Naive thymus-derived CD8-positive, alpha-beta T cell (primary cell): ENCODE data around the gene KDM4C. TPM values are rescaled to one million over a fixed set of nuclear protein-coding genes. Genes with fewer than 3 reads are reported as not detected.
A peak's percentile ranks its signal among the peaks of the same experiment; 100 is the strongest.

ENCODE experiments used
- ATAC-seq, 2 donors: fragments of 150-1000 bp; cut with Tn5 transposase in 1 of 2; sonication (Bioruptor Pico), chemical (Tn5 transposase) in 1 of 2; 1 replicate in 1 of 2; 2 replicates in 1 of 2; pipeline ENCODE4 v1.10.0; 2021; ENCODE audit warnings: mild to moderate bottlenecking in 2 of 2, moderate library complexity in 2 of 2
- POLR2A ChIA-PET: fragments of 350-600 bp; sonication (Branson Sonifier 250); formaldehyde crosslinking; loops from one replicate; lab custom pipeline; 2021; ENCODE audit warnings: antibody characterized with exemption; lab: Charles Lee
- DNase-seq, 10 donors: peaks; one replicate each; pipeline versions ENCODE4 v3.0.0 to v3.0.0-alpha.2; 2020 to 2022
- H3K27ac Mint-ChIP-seq, 10 donors: one replicate each; pipeline ENCODE4 v1.8.0; 2020 to 2022; ENCODE audit warnings: mild to moderate bottlenecking in 10 of 10, mixed read lengths in 10 of 10, moderate library complexity in 4 of 10, inconsistent platforms in 1 of 10
- H3K27me3 Mint-ChIP-seq, 5 donors: one replicate each; pipeline ENCODE4 v1.8.0; 2021 to 2022; ENCODE audit warnings: mixed read lengths in 5 of 5
- H3K36me3 Mint-ChIP-seq, 3 donors: one replicate each; pipeline ENCODE4 v1.8.0; 2020 to 2022; ENCODE audit warnings: mixed read lengths in 3 of 3, mild to moderate bottlenecking in 2 of 3, inconsistent platforms in 1 of 3
- H3K4me1 Mint-ChIP-seq, 4 donors: one replicate each; pipeline ENCODE4 v1.8.0; 2021 to 2022; ENCODE audit warnings: mixed read lengths in 4 of 4
- H3K4me3 Mint-ChIP-seq, 10 donors: one replicate each; pipeline ENCODE4 v1.8.0; 2020 to 2022; ENCODE audit warnings: mild to moderate bottlenecking in 10 of 10, mixed read lengths in 10 of 10, moderate library complexity in 6 of 10, inconsistent platforms in 1 of 10
- H3K9me3 Mint-ChIP-seq, 9 donors: one replicate each; pipeline ENCODE4 v1.8.0; 2020 to 2022; ENCODE audit warnings: mixed read lengths in 9 of 9, mild to moderate bottlenecking in 3 of 9, inconsistent platforms in 1 of 9, moderate library complexity in 1 of 9
- polyA plus RNA-seq, 3 donors: library from polyadenylated mRNA; unstranded; fragments of 300-500 nt; fragmentation: Illumina TruSeq; gene quantifications; one replicate each; pipeline ENCODE4 v1.2.3, GENCODE V29; 2021
- total RNA-seq, 8 experiments: library from RNA in 2 of 8; stranded (reverse) in 2 of 8; gene quantifications; one replicate each; pipeline ENCODE4 v1.2.3 and lab custom pipeline; 2021 to 2026

Gene KDM4C
- total and polyA plus RNA-seq, 5 experiments from 2014 or later = 27.5 to 83.6 (median 27.8) TPM

- ATAC-seq (no peak), DNase-seq (no peak)
- no peak overlapping the region for H3K4me3 Mint-ChIP-seq
- H3K9me3 Mint-ChIP-seq = no peaks in the 10 kb centered on the region
- peaks cover 0 to 31% (median 5%) of the 10 kb centered on the region in 3 donors for H3K36me3 Mint-ChIP-seq
- POLR2A ChIA-PET = interaction anchor here (0.6 to 1.7 kb wide), 2 partner anchors 21 to 24 kb away, joined by 3 to 4 read pairs; no protein-coding TSS in a partner anchor
- peaks cover 9 to 33% (median 24%) of the 10 kb centered on the region in 4 donors for H3K4me1 Mint-ChIP-seq
- peak overlapping the region in 3 of 10 donors; percentile 6 to 19 (median 17) for H3K27ac Mint-ChIP-seq
- H3K27me3 Mint-ChIP-seq = no peaks in the 10 kb centered on the region
Observed at GRCh38 chr9:6842584-6842947, 84.8 kb downstream of the KDM4C start.

GRCh38 chr9:6843742-6844141, 86.0 kb downstream of the KDM4C start:
- Mint-ChIP-seq H3K27ac (no peak overlapping the region), H3K36me3 (peaks cover 2 to 31% (median 9%) of the 10 kb centered on the region in 3 donors), H3K4me1 (peaks cover 9 to 36% (median 24%) of the 10 kb centered on the region in 4 donors), H3K4me3 (no peak overlapping the region), H3K9me3 (no peaks in the 10 kb centered on the region), H3K27me3 (no peaks in the 10 kb centered on the region)
- ATAC-seq (no peak), DNase-seq (no peak)
- POLR2A ChIA-PET = no interaction called here

DNA sequence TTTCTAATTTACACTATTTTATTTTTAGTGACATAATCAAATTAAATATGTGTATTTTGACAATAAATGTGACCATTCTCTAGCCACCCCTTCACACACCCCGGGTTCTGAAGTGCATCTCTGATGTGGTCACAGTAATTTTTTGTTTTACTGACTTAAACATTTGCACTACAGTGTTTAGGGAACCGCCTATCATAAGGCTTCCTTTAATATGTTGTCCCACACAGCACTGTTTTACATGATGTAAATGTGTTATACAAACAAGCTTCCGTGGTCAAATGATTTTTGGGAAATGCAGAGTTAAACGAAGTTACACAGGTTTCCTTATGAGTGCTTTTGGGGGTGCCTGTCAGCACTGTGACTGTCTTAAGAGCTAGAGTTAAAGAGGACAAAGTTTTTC, 86.5 kb downstream of the KDM4C start:
- Mint-ChIP-seq H3K27me3 (no peaks in the 10 kb centered on the region), H3K4me3 (no peak overlapping the region), H3K9me3 (no peaks in the 10 kb centered on the region), H3K27ac (peak overlapping the region in 1 of 10 donors; percentile 20), H3K36me3 (peaks cover 4 to 37% (median 11%) of the 10 kb centered on the region in 3 donors), H3K4me1 (peaks cover 9 to 36% (median 24%) of the 10 kb centered on the region in 4 donors)
- ATAC-seq (no peak), DNase-seq (no peak)
- POLR2A ChIA-PET = no interaction called here

GRCh38 chr9:6845128-6845826, 87.5 kb downstream of the KDM4C start:
- H3K27me3 Mint-ChIP-seq = no peaks in the 10 kb centered on the region
- peaks cover 9 to 36% (median 24%) of the 10 kb centered on the region in 4 donors for H3K4me1 Mint-ChIP-seq
- no peak overlapping the region for H3K4me3 Mint-ChIP-seq
- DNase-seq = no peak
- POLR2A ChIA-PET = no interaction called here
- H3K27ac Mint-ChIP-seq = peak overlapping the region in 4 of 10 donors; percentile 3 to 55 (median 22)
- H3K9me3 Mint-ChIP-seq = no peaks in the 10 kb centered on the region
- no peak for ATAC-seq
- H3K36me3 Mint-ChIP-seq = peaks cover 4 to 46% (median 14%) of the 10 kb centered on the region in 3 donors

GRCh38 chr9:6845880-6846279, 88.1 kb downstream of the KDM4C start:
- H3K9me3 Mint-ChIP-seq = no peaks in the 10 kb centered on the region
- POLR2A ChIA-PET = no interaction called here
- no peak overlapping the region for H3K4me3 Mint-ChIP-seq
- peaks cover 4 to 48% (median 14%) of the 10 kb centered on the region in 3 donors for H3K36me3 Mint-ChIP-seq
- peak overlapping the region in 4 of 10 donors; percentile 3 to 55 (median 35) for H3K27ac Mint-ChIP-seq
- no peaks in the 10 kb centered on the region for H3K27me3 Mint-ChIP-seq
- no peak for DNase-seq
- ATAC-seq = no peak
- peaks cover 6 to 34% (median 20%) of the 10 kb centered on the region in 4 donors for H3K4me1 Mint-ChIP-seq

DNA sequence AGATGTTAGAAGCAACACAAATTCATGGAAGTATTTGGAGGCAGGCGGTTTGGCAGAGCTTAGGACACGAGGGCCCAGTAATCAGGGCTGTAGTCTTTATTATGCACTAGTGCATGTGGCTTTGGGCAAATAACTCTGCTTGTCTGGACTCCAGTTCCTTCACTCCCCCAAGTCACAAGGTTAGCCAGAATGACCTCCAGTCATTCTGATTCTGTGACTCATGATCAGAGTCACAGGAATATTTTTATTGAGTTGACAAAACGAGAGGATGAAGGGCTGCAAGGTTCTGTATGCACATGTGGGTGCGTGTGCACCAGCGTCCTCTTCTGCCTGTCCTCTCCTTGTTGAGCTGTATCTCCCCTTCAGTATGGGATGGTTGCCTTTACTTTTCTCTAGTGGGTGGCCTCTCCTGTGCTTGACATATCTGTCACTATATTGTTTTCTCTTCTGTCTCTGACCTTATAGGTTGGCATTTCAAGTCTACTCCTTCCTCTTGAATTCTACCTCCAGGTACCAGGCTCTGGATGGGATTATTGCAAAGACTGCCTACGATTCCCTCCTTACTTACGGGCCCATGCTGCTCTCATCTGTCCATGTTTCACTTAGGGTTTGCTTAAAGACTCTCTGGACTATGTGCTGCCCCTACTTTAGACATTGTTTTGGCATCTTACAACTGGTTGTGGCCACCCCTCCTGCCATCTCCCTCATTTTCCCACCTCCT, 94.6 kb downstream of the KDM4C start:
- DNase-seq = no peak
- H3K4me3 Mint-ChIP-seq = no peak overlapping the region
- H3K9me3 Mint-ChIP-seq = no peaks in the 10 kb centered on the region
- no peak for ATAC-seq
- H3K27me3 Mint-ChIP-seq = no peaks in the 10 kb centered on the region
- POLR2A ChIA-PET = no interaction called here
- H3K27ac Mint-ChIP-seq = peak overlapping the region in 4 of 10 donors; percentile 20 to 61 (median 44)
- H3K36me3 Mint-ChIP-seq = peaks cover 4 to 71% (median 13%) of the 10 kb centered on the region in 3 donors
- peaks cover 0 to 17% (median 5%) of the 10 kb centered on the region in 4 donors for H3K4me1 Mint-ChIP-seq

- Mint-ChIP-seq H3K9me3 (no peaks in the 10 kb centered on the region), H3K27me3 (no peaks in the 10 kb centered on the region), H3K4me1 (peaks cover 0 to 19% (median 9%) of the 10 kb centered on the region in 4 donors), H3K4me3 (no peak overlapping the region), H3K36me3 (peaks cover 0 to 61% (median 17%) of the 10 kb centered on the region in 3 donors), H3K27ac (peak overlapping the region in 1 of 10 donors; percentile 28)
- POLR2A ChIA-PET = interaction anchor here (0.7 kb wide), 1 partner anchor 1631 kb away, joined by 4 read pairs; no protein-coding TSS in a partner anchor
- DNase-seq = no peak
- no peak for ATAC-seq
Observed at GRCh38 chr9:6855860-6856259, 98.1 kb downstream of the KDM4C start.

DNA sequence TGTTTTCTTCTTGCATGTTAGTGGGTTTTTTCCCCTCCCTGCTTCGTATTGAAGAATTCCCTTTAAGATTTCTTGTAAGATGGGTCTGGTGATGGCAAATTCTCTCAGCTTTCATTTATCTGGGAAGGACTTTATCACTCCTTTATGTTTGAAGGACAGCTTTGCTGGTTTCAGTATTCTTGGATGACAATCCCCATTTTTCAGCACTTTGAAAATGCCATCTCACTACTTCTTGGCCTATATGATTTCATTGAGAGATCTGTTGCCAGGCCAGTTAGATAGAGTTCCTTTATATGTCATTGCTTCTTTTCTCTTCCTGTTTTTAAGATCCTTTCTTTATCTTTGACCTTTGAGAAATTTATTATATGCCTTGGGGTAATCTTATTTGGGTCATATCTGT, 106.3 kb downstream of the KDM4C start:
- H3K27me3 Mint-ChIP-seq = no peaks in the 10 kb centered on the region

GRCh38 chr9:6869081-6869948, 111.5 kb downstream of the KDM4C start:
- peaks cover 0 to 11% (median 4%) of the 10 kb centered on the region in 9 donors for H3K9me3 Mint-ChIP-seq
- ATAC-seq (peak; percentile 63 to 81), DNase-seq (peak in 4 of 10 donors; percentile 5 to 41 (median 20))
- POLR2A ChIA-PET = interaction anchor here (0.6 to 1.0 kb wide), 2 partner anchors 110 to 112 kb away, joined by 3 read pairs; partner anchors contain the start of gene KDM4C
- H3K36me3 Mint-ChIP-seq = peaks cover 11 to 35% (median 26%) of the 10 kb centered on the region in 3 donors
- H3K27ac Mint-ChIP-seq = peak overlapping the region in 7 of 10 donors; percentile 2 to 69 (median 24)
- peaks cover 39 to 77% (median 61%) of the 10 kb centered on the region in 4 donors for H3K4me1 Mint-ChIP-seq
- peak overlapping the region in 7 of 10 donors; percentile 3 to 63 (median 22) for H3K4me3 Mint-ChIP-seq
- H3K27me3 Mint-ChIP-seq = no peaks in the 10 kb centered on the region

More for the DNA sequence above, 106.3 kb downstream of the KDM4C start:
- Mint-ChIP-seq H3K4me1 (peaks cover 15 to 31% (median 28%) of the 10 kb centered on the region in 4 donors), H3K9me3 (peaks cover 0 to 26% (median 11%) of the 10 kb centered on the region in 9 donors), H3K4me3 (no peak overlapping the region), H3K27ac (peak overlapping the region in 1 of 10 donors; percentile 25), H3K36me3 (peaks cover 15 to 57% (median 50%) of the 10 kb centered on the region in 3 donors)
- no peak for DNase-seq
- ATAC-seq = no peak
- POLR2A ChIA-PET = interaction anchor here (0.5 to 1.6 kb wide), 2 partner anchors 22 kb away, joined by 4 read pairs; no protein-coding TSS in a partner anchor

GRCh38 chr9:6870149-6870548, 112.4 kb downstream of the KDM4C start:
- Mint-ChIP-seq H3K36me3 (peaks cover 6 to 32% (median 21%) of the 10 kb centered on the region in 3 donors), H3K27ac (peak overlapping the region in 4 of 10 donors; percentile 5 to 74 (median 10)), H3K4me3 (peak overlapping the region in 6 of 10 donors; percentile 1 to 35 (median 10)), H3K27me3 (no peaks in the 10 kb centered on the region), H3K4me1 (peaks cover 45 to 85% (median 69%) of the 10 kb centered on the region in 4 donors), H3K9me3 (peaks cover 0 to 6% (median 1%) of the 10 kb centered on the region in 9 donors)
- ATAC-seq (no peak), DNase-seq (peak in 1 of 10 donors; percentile 25)
- POLR2A ChIA-PET = interaction anchor here (0.5 kb wide), 1 partner anchor 218 kb away, joined by 3 read pairs; no protein-coding TSS in a partner anchor

GRCh38 chr9:6870650-6871477, 113.1 kb downstream of the KDM4C start:
- POLR2A ChIA-PET = interaction anchor here (0.5 kb wide), 1 partner anchor 219 kb away, joined by 3 read pairs; no protein-coding TSS in a partner anchor
- Mint-ChIP-seq H3K27ac (peak overlapping the region in 2 of 10 donors; percentile 8 to 12), H3K4me1 (peaks cover 48 to 92% (median 77%) of the 10 kb centered on the region in 4 donors), H3K9me3 (peaks cover 0 to 3% (median 0%) of the 10 kb centered on the region in 9 donors), H3K4me3 (no peak overlapping the region), H3K36me3 (peaks cover 6 to 29% (median 17%) of the 10 kb centered on the region in 3 donors), H3K27me3 (no peaks in the 10 kb centered on the region)
- DNase-seq = no peak
- ATAC-seq = no peak
